SU-DHL-6 (cell line): Measurements from ENCODE around the gene ACACB.

ENCODE experiments used
- CTCF ChIP-seq: fragments of 200-600 bp; sonication (generic); IDR thresholded peaks from one replicate; pipeline ENCODE4 v1.5.1; 2017; ENCODE audit warnings: antibody characterized with exemption, mild to moderate bottlenecking, low read length, moderate library complexity; ENCODE audit not compliant: insufficient read depth, poor library complexity, severe bottlenecking
- EZH2phosphoT487 ChIP-seq: fragments of 200-600 bp; sonication (generic), shearing (Covaris generic); conservative IDR thresholded peaks from 2 replicates; pipeline ENCODE4 v1.6.1; 2018; ENCODE audit warnings: mild to moderate bottlenecking, antibody characterized with exemption, low read length, moderate library complexity, mixed read lengths

- TF ChIP-seq CTCF (no peak), EZH2phosphoT487 (no peak)
These were observed 137.6 kb downstream of the ACACB start for GRCh38 chr12:109253913-109254544.
